ENCODE measurements around the gene CES4A. TPM values are rescaled to one million over a fixed set of nuclear protein-coding genes. Genes with fewer than 3 reads are reported as not detected.

Gene CES4A
- 0.54 and 0.56 TPM in 2 replicates for total RNA-seq

DNA sequence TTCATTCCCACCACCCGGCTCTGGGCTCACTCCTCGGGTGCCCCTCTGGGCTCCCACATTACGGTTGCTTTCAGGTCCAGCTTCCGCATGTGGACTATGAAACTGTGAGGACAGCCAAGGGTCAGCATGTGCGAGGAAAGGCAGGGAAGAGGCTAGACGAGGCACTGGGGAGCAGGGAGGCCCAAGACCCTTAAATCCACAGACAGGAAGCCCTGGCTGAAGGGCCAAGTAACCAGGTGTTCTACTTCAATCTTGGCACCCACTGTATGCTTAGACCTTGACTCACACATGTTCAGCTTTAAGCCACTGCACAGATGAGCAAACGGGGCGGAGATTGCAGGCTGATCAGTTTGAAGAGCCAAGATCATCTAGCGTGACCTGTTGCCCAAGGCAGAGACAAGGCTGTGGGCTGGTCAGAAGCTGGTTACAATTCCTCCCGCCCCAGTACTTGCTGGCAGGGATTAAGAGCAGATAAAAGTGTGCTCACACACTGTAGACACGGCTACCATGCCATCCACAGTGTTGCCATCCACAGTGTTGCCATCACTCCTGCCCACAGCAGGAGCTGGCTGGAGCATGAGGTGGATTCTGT lies at the start of gene CES4A:
CES4A (plus strand) TSS at position 393 of the 592 bp plus-strand sequence; CDS start at position 577, 184 bp downstream.

DNA sequence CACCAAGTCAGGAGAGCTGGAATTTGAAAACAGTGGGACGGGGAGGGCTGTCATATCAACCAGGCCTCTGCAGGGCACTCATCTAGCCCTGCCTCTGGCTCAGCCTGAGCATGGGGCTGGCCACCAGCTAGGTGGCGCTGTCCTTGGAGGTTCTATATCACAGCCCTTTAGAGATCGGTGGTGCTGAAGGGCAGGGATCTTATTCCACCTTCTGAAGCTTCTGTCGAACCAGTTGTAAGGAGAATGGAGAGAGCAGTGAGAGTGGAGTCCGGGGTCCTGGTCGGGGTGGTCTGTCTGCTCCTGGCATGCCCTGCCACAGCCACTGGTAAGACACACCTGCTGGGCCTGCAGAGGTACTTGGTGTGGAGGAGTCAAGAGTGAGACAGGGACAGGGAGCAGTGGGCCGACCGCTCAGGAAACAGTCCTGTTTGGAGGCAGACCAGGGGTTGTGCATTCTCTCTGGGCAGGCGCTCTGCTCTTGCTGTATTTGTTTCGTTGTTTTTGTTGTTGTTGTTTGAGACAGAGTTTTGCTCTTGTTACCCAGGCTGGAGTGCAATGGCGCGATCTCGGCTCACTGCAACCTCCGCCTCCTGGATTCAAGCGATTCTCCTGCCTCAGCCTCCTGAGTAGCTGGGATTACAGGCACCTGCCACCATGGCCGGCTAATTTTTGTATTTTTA lies 27.2 kb upstream of the CES4A start, which contains the start of gene CES3:
CES3 (plus strand) TSS at position 202 of the 680 bp plus-strand sequence; CDS start at position 244, 42 bp downstream.

DNA sequence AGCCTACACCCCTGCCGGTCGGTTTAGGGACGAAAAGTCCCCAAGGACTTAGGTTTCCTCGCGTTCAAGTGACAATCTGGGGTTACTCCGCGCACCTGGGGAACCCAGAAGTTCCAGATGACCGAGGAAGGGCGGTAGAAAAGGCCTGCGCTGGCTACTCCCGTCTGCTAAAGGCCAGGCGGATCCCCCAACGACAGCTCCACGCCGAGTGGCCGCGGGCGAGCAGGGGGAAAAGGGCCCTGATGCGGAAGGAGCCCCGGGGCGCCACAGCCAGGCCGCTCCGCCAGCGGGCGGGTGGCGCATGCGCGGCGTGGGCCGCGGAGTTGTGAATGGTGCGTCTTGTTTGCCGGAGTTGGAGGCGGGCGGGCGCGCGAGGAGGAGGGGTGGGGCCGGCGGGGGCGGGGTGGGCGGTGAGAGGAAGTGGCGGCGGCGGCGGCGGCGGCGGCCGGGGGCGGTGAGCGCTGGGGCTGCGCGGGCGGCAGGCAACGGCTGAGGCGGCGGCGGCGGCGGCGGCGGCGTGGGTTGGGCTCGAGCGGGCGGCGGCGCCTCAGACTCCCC lies 40.4 kb downstream of the CES4A start, which contains the start of gene CBFB:
CBFB (plus strand) TSS at position 454 of the 558 bp plus-strand sequence. CDS start 259 bp downstream, outside the sequence.

Other genes with a start within 250 kb of the CES4A start
- 130 and 181 TPM in 2 replicates for gene DYNC1LI2, start 237.0 kb upstream of the CES4A start, total RNA-seq
- gene TERB1, start 187.0 kb upstream of the CES4A start, total RNA-seq: under 0.01 TPM in 1 of 2 replicates, not detected in the other
- gene NAE1, start 157.6 kb upstream of the CES4A start, total RNA-seq: 70.5 and 88.9 TPM in 2 replicates
- gene CA7, start 144.2 kb upstream of the CES4A start, total RNA-seq: not detected in 2 replicates
- 4.9 and 8.5 TPM in 2 replicates for gene PDP2, start 108.1 kb upstream of the CES4A start, total RNA-seq
- gene CDH16, start 69.7 kb upstream of the CES4A start, total RNA-seq: not detected in 2 replicates
- 0.45 and 1.0 TPM in 2 replicates for gene RRAD, start 63.1 kb upstream of the CES4A start, total RNA-seq
- gene CIAO2B, start 54.2 kb upstream of the CES4A start, total RNA-seq: 171 and 191 TPM in 2 replicates
- gene CES2, start 53.1 kb upstream of the CES4A start, total RNA-seq: 14.7 and 14.9 TPM in 2 replicates
- 0.09 and 0.19 TPM in 2 replicates for gene CES3, start 27.3 kb upstream of the CES4A start, total RNA-seq
- 96.9 and 97.7 TPM in 2 replicates for gene CBFB, start 40.6 kb downstream of the CES4A start, total RNA-seq
- 10.3 and 12.0 TPM in 2 replicates for gene PHAF1, start 121.4 kb downstream of the CES4A start, total RNA-seq
- 3.7 and 7.8 TPM in 2 replicates for gene B3GNT9, start 162.4 kb downstream of the CES4A start, total RNA-seq
- gene TRADD, start 171.3 kb downstream of the CES4A start, total RNA-seq: 13.9 and 17.1 TPM in 2 replicates
- gene FBXL8, start 171.4 kb downstream of the CES4A start, total RNA-seq: 4.7 and 6.4 TPM in 2 replicates
- 0.45 and 3.2 TPM in 2 replicates for gene HSF4, start 176.2 kb downstream of the CES4A start, total RNA-seq
- 7.7 and 13.8 TPM in 2 replicates for gene NOL3, start 181.9 kb downstream of the CES4A start, total RNA-seq
- gene MATCAP1, start 195.4 kb downstream of the CES4A start, total RNA-seq: 18.4 and 18.9 TPM in 2 replicates
- 2.4 and 9.1 TPM in 2 replicates for gene EXOC3L1, start 201.5 kb downstream of the CES4A start, total RNA-seq
- 51.1 and 61.8 TPM in 2 replicates for gene E2F4, start 203.6 kb downstream of the CES4A start, total RNA-seq
- gene ELMO3, start 210.5 kb downstream of the CES4A start, total RNA-seq: 0.72 and 1.2 TPM in 2 replicates
- 18.4 and 29.7 TPM in 2 replicates for gene TMEM208, start 238.5 kb downstream of the CES4A start, total RNA-seq